GM18858 (cell line): ENCODE data around the gene ARL6IP1.
"Not testable (repeated sequence)": the region's sequence is repeated elsewhere in the genome, so short reads cannot be mapped to it uniquely, and the experiment has no call there.

ENCODE experiments used
- ATAC-seq: cut with Tn5 transposase; IDR thresholded peaks from one replicate; pipeline ENCODE4 v1.9.1; 2021; ENCODE audit not compliant: unreplicated experiment

The ARL6IP1 gene

GRCh38 chr16:18762713-18763112, 38.6 kb downstream of the ARL6IP1 start:
- peak; percentile 54 for ATAC-seq

- ATAC-seq: peak; percentile 52
These were observed 41.5 kb downstream of the ARL6IP1 start for GRCh38 chr16:18759598-18760520.

GRCh38 chr16:18757960-18758660, 43.2 kb downstream of the ARL6IP1 start:
- ATAC-seq: not testable (repeated sequence)

GRCh38 chr16:18756639-18757038, 44.7 kb downstream of the ARL6IP1 start:
- ATAC-seq: not testable (repeated sequence)

GRCh38 chr16:18742870-18743269, 58.5 kb downstream of the ARL6IP1 start:
- ATAC-seq: not testable (repeated sequence)
